Measurements from ENCODE around the gene MSGN1.

GRCh38 chr2:17805717-17806363 is 10.4 kb upstream of the MSGN1 start:
- TF ChIP-seq CTCF (IDR thresholded peaks at IDR 0.05) (no peak), POLR2A (IDR thresholded peaks at IDR 0.05) (no peak)

All from testis (tissue), 2 donors.